CD4-positive, alpha-beta T cell treated with Interleukin-17A for 1 hour (primary cell): ENCODE measurements around the gene ZFP90.
"Not testable (repeated sequence)": the region's sequence is repeated elsewhere in the genome, so short reads cannot be mapped to it uniquely, and the experiment has no call there.

Source experiments
- DNase-seq: peaks from one replicate; pipeline ENCODE4 v3.0.0-alpha.2; 2020

ZFP90 gene

GRCh38 chr16:68519225-68519745, 19.8 kb upstream of the ZFP90 start:
- DNase-seq, result no peak

- peak; percentile 93 for DNase-seq
Observed at GRCh38 chr16:68520649-68521086, 18.4 kb upstream of the ZFP90 start.

DNA sequence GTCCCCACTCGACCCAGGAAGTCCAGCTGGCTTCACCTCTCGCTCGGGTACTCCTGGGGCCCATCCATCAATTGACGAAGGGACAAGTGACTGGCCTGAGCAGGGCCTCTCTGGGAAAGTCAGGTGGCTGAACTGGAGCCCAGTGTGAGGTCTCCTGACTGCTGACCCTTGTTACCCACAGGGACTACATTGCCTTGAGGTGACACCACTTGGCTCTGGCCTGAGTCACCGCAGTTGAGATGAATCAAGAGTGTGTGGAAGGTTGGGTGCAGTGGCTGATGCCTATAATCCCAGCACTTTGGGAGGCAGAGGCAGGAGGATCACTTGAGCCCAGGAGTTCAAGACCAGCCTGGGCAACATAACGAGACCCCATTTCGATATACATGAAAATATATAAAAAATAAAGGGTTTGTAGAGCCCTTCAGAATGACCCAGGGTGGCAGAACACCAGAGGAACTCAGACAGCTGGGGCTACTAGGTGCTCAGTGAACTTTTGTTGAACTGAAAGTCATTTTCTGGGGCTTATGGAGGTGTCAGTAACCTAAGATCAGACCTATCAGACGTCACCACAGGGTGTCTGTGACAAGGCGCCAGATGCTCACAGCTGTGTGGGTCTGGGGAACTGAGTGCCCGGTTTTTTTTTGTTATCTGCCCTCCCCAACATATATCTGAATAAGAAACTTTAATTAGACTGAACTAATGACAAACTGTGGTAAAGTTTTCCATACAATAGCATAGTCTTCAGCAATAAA, 14.8 kb upstream of the ZFP90 start:
- no peak for DNase-seq

GRCh38 chr16:68526143-68526781, 12.8 kb upstream of the ZFP90 start:
- no peak for DNase-seq

DNA sequence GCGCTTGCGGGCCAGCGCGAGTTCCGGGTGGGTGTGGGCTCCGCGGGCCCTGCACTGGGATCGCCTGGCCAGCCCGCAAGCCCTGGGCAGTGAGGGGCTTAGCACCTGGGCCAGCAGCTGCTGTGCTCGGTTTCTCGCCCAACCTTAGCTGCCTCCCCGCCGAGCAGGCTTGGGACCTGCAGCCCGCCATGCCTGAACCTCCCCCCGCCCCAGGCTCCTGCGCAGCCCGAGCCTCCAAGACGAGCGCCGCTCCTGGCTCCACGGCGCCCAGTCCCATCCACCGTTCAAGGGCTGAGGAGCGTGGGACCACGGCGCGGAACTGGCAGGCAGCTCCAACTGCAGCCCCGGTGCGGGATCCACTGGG, 12.3 kb upstream of the ZFP90 start:
- DNase-seq, result no peak

DNA sequence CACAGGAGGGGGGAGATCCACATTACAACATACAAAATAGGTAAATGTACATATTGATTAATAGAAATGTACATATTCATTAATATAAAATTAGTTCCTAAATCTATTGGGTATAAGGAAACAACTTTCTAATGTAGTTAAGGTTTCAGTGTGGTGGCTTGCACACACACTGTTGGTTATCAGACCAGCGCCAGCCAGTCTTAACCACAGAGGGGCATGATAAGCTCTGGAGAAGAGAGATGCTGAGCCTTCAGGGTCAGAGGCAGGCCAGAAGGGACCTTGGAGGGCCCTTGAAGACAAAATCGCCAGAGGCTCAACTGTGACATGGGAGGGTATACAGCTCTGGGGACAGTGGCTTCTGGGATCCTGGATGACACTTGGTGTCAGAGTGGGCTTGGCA, 10.9 kb upstream of the ZFP90 start:
- no peak for DNase-seq

GRCh38 chr16:68528686-68529379, 10.3 kb upstream of the ZFP90 start:
- DNase-seq, result peak; percentile 92

DNA sequence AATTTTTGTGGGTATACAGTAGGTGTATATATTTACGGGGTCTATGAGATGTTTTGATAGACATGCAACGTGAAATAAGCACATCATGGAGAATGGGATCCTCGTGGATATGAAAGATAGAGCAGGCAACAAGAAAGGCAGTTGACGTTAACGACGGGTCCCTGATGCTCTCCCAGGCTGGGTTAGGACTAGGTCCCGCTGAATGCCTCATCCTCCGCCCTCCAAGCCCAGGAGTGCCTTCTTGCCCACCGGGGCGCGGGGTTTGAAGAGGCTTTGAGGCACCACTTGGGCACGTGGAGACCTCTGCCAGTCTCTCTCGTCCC, 9.5 kb upstream of the ZFP90 start:
- DNase-seq, result no peak

GRCh38 chr16:68529931-68530701, 9.0 kb upstream of the ZFP90 start:
- peak; percentile 92 for DNase-seq

DNA sequence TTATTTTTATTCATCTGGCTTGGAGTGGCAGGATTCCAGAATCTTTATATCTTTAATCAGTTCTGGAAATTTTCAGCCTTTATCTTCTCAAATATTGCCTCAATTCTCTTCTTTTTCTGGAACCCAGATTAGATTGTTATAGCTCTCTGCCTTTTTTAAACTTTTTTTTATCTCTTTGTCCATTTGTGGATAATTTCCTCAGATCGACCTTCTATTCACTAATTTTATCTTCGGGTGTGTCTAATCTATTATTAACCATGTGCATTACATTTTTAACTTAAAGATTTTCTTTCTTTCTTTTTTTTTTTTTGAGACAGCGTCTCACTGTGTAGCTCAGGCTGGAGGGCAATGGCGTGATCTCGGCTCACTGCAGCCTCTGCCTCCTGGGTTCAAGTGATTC, 5.2 kb upstream of the ZFP90 start:
- no peak for DNase-seq

DNA sequence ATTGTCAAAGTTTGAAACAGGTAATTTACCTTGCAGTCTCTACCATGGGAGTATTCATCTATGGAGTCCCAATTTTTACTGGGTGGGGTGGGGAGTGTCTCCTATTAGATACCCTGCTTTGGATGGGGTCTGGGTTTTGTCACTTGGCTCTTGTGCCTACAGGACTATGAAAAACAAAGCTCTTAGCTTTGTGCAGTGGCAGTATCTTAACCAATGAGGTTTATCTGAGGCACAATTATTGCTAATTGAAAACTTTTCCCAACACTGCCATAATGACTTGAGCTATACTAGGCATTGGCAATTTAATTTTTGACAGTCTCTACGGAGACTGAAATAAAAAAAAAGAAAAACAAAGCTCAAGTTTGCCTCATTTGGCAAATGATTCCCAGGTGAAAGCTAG, 3.8 kb upstream of the ZFP90 start:
- no peak for DNase-seq

- peak; percentile 53 for DNase-seq
Observed at GRCh38 chr16:68539711-68540239, 684 bp downstream of the ZFP90 start.

DNA sequence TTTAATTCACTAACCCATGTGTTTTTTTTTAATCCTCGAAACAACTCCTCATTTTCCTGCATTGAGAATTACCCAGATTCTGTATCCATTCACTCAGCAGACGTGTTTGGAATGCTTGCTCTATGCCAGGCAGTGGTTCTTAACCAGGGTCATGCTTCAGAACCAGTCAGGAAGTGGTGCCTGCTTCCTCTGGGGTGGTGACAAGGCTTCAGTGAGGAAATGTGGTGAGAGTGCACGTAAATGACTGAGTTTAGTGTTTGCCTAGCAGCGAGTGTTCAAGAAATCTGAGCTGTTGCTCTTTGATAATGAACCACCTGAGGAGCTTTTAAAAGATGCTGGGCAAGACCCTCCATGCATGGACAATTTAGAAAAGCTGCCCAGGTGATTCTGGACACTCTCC, 9.9 kb downstream of the ZFP90 start:
- peak; percentile 46 for DNase-seq

DNA sequence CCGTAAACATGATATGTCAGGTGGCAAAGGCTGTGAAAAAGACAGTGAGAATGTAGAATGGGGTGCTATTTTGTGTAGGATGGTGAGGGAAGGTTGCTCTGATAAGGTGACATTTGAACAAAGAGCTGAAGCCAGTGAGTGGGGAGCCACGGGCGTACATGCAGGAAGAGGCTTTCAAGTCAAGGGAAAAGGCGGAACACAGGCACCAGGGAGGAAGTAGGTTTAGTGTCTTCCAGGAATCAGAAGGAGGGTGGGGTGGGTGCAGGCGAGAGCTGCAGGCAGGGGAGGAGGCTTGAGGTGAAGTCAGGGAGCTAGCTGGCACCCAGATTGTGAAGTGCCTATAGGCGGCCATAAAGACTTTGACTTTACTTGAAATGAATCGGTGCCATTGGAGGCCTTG, 14.1 kb downstream of the ZFP90 start:
- no peak for DNase-seq

DNA sequence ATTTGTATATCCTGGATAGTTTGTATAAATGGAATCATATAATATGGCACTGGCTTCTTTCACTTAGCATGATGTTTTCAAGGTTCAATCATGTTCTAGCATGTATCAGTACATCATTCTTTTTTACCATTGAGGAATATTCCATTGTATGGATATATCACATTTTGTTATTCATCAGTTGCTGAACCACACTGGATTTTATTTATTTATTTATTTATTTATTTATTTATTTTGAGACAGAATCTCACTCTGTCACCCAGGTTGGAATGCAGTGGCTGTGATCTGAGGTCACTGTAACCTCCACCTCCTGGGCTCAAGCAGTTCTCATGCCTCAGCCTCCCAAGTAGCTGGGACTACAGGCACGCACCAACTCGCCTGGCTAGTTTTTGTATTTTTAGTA, 21.2 kb downstream of the ZFP90 start:
- not testable (repeated sequence) for DNase-seq

DNA sequence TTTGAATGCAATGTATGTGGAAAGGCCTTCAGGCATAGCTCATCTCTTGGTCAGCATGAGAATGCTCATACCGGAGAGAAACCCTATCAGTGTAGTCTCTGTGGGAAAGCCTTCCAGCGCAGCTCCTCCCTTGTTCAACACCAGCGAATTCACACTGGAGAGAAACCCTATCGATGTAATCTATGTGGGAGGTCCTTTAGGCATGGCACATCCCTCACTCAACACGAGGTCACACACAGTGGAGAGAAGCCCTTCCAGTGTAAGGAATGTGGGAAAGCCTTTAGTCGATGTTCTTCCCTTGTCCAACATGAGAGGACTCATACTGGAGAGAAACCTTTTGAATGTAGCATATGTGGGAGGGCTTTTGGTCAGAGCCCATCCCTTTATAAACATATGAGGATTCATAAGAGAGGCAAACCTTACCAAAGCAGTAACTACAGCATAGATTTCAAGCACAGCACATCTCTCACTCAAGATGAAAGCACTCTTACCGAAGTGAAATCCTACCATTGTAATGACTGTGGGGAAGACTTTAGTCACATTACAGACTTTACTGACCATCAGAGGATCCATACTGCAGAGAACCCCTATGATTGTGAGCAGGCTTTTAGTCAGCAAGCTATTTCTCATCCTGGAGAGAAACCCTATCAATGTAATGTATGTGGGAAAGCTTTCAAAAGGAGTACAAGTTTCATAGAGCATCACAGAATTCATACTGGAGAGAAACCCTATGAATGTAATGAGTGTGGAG, 24.7 kb downstream of the ZFP90 start:
- DNase-seq, result no peak

DNA sequence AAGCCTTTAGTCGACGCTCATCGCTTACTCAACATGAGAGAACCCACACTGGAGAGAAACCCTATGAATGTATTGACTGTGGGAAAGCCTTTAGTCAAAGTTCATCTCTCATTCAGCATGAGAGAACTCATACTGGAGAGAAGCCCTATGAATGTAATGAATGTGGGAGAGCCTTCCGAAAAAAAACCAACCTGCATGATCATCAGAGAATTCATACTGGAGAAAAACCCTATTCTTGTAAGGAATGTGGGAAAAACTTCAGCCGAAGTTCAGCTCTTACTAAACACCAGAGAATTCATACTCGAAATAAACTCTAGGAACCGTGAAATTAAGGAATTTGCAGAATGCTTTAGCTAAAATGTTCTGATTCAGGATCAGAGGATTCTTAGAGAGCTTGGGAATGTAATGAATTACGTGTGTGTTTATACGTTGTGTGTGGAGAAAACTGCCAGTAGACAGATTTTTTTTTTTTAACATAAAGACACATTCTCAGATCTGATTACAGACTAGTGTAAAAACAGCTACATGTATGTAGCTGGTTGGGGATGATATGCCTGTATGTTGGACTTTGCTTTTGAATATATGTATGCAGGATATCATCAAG, 25.4 kb downstream of the ZFP90 start:
- DNase-seq, result no peak

DNA sequence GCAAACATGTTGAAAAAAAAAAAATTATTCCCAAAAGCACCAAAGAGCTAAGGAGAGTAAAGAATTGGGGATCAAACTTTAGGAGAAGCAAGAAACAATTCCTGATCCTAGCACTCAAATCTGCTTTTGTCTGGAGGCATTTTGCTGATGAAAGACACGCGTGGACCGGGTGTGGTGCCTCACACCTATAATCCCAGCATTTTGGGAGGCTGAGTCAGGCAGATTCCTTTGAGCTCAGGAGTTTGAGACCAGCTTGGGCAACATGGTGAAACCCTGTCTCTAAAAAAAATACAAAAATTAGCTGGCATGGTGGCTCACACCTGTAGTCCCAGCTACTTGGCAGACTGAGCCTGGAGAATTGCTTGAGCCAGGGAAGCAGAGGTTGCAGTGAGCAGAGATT, 35.4 kb downstream of the ZFP90 start:
- no peak for DNase-seq

GRCh38 chr16:68575082-68575481, 36.0 kb downstream of the ZFP90 start:
- DNase-seq, result no peak

DNA sequence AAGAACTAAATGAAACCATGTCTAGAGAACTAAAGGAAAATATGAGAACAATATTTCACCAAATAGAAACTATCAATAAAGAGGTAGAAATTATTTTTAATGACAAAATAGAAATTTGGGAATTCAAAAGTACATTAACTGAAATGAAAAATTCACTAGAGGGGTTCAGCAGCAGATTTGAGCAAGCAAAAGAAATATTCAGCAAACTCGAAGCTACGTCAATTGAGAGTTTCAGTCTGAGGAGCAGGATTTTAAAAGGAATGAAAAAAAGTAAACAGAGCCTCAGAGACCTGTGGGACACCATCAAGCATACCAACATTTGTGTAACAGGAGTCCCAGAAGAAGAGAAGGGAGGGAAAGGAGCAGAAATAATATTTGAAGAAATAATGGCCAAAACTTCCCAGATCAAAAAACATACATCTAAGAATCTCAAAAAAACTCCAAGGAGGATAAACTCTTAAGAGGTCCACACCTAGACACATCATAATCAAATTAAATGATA, 38.3 kb downstream of the ZFP90 start:
- DNase-seq, result no peak

DNA sequence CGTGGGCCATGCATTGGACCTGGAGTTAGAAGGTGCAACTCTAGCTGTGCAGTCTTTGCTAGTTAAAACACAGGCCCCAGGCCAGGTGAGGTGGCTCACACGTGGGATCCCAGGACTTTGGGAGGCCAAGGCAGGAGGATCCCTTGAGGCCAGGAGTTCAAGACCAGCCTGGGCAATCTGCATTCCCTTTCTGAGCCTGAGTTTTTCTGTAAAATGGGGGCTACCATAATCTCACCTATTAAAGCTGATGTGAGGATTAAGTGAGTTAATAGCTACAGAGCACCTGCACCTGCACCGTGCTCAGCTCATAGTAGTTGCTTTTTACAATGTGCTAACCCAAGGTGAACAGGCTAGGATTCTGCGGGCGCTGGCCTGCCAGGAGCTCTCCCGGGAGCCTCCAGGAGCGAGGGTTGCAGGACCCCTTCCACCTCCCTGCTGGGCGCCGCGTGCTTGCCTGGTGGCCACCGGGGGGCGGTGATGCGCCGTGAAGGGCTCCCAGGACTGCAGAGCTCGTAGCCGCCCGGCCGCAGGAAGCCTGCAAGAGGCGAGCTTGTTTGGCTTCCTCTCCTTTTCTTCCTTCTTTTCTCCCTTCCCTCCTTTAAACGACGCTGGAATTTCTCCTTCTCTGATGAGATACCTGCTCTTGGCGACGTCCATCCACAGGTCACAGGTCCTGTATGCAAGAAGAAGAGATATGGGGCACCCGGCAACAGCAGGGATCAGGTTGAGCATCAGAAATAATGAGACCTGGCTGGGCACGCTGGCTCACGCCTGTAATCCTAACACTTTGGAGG, 51.3 kb downstream of the ZFP90 start:
- DNase-seq, result peak; percentile 47
